ENCODE results near the gene FAM167B.

DNA sequence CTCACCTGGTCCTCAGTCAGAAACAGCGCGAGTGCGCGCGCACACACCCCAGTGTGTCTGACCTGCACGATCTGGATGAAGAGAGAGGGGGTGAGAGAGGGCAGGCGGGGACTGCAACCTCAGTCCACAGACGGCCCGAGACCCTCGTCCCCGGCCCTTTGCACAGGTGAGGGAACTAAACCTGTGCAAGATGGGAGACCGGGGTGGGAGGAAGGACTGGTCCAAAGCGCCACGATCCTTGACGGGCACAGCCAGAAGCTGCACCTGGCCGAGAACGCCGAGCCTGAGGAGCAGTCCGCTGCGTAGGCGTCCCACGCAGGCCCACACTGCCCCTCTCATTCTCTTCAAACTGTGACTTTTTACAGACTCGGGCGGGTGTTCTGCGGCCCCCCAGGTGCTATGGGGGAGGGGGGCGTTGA lies 42.1 kb upstream of the FAM167B start:
- TF ChIP-seq, protein P1, sequence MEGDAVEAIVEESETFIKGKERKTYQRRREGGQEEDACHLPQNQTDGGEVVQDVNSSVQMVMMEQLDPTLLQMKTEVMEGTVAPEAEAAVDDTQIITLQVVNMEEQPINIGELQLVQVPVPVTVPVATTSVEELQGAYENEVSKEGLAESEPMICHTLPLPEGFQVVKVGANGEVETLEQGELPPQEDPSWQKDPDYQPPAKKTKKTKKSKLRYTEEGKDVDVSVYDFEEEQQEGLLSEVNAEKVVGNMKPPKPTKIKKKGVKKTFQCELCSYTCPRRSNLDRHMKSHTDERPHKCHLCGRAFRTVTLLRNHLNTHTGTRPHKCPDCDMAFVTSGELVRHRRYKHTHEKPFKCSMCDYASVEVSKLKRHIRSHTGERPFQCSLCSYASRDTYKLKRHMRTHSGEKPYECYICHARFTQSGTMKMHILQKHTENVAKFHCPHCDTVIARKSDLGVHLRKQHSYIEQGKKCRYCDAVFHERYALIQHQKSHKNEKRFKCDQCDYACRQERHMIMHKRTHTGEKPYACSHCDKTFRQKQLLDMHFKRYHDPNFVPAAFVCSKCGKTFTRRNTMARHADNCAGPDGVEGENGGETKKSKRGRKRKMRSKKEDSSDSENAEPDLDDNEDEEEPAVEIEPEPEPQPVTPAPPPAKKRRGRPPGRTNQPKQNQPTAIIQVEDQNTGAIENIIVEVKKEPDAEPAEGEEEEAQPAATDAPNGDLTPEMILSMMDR (IDR thresholded peaks at IDR 0.05; ENCODE audit: borderline replicate concordance, extremely low read depth, low read length, poor library complexity, severe bottlenecking) = no peak
- no peak for TF ChIP-seq EZH2 (IDR thresholded peaks at IDR 0.05; ENCODE audit: borderline replicate concordance, low read depth, low read length, severe bottlenecking)

Data from DND-41 (cell line).